Measurements from ENCODE around the gene ADAMTSL1.

ADAMTSL1 gene

GRCh38 chr9:18788256-18788655 lies 314.3 kb downstream of the ADAMTSL1 start:
- DNase-seq = no peak

- DNase-seq = no peak
These were observed 317.1 kb downstream of the ADAMTSL1 start for GRCh38 chr9:18791074-18791473.

GRCh38 chr9:18793122-18793521 lies 319.2 kb downstream of the ADAMTSL1 start:
- DNase-seq = no peak

- no peak for DNase-seq
These were observed 322.2 kb downstream of the ADAMTSL1 start for GRCh38 chr9:18795947-18796671.

- no peak for DNase-seq
These were observed 322.8 kb downstream of the ADAMTSL1 start for GRCh38 chr9:18796696-18797270.

GRCh38 chr9:18798106-18798505 lies 324.2 kb downstream of the ADAMTSL1 start:
- DNase-seq = no peak

GRCh38 chr9:18798508-18799290 lies 324.7 kb downstream of the ADAMTSL1 start:
- no peak for DNase-seq

GRCh38 chr9:18799428-18799827 lies 325.5 kb downstream of the ADAMTSL1 start:
- DNase-seq = no peak

GRCh38 chr9:18800579-18800978 lies 326.6 kb downstream of the ADAMTSL1 start:
- no peak for DNase-seq

GRCh38 chr9:18805386-18805785 lies 331.4 kb downstream of the ADAMTSL1 start:
- DNase-seq = no peak

GRCh38 chr9:18806232-18807080 lies 332.5 kb downstream of the ADAMTSL1 start:
- no peak for DNase-seq

GRCh38 chr9:18810581-18810980 lies 336.6 kb downstream of the ADAMTSL1 start:
- DNase-seq = no peak

- DNase-seq = no peak
These were observed 337.2 kb downstream of the ADAMTSL1 start for GRCh38 chr9:18811171-18811570.

- no peak for DNase-seq
These were observed 345.5 kb downstream of the ADAMTSL1 start for GRCh38 chr9:18819418-18819817.

GRCh38 chr9:18820566-18821095 lies 346.7 kb downstream of the ADAMTSL1 start:
- no peak for DNase-seq

GRCh38 chr9:18821788-18822187 lies 347.8 kb downstream of the ADAMTSL1 start:
- peak; percentile 23 for DNase-seq

- DNase-seq = no peak
These were observed 348.9 kb downstream of the ADAMTSL1 start for GRCh38 chr9:18822850-18823249.

GRCh38 chr9:18824095-18824666 lies 350.2 kb downstream of the ADAMTSL1 start:
- no peak for DNase-seq

GRCh38 chr9:18825656-18826170 lies 351.8 kb downstream of the ADAMTSL1 start:
- DNase-seq = no peak

GRCh38 chr9:18826248-18826647 lies 352.3 kb downstream of the ADAMTSL1 start:
- peak; percentile 38 for DNase-seq

GRCh38 chr9:18829066-18829465 lies 355.1 kb downstream of the ADAMTSL1 start:
- no peak for DNase-seq

- DNase-seq = no peak
These were observed 355.9 kb downstream of the ADAMTSL1 start for GRCh38 chr9:18829873-18830272.
